ENCODE measurements around the gene MLST8. TPM values are rescaled to one million over a fixed set of nuclear protein-coding genes. Genes with fewer than 3 reads are reported as not detected.

MLST8 gene
- total RNA-seq, 1 donor from 2014 or later: 37.0 TPM

DNA sequence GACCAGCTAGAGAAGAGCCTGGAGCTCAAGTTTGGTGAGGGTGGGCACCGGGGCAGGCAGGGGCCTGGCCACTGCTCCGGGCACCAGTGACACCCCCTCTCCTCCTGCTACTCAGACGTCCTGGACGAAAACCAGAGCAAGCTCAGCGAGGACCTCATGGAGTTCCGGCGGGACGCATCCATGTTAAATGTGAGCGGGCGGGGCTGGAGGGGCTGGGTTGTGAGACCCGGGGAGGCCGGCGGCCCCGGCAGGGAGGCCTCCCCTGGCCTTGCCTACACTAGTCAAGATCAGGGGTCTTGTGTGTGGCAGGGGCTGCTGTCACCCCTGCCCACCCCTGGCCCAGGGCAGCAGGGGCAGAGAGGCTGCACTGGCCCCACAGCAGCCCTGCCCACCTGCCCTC, 31.9 kb upstream of the MLST8 start:
- no peak for DNase-seq (ENCODE audit: low spot score)

DNA sequence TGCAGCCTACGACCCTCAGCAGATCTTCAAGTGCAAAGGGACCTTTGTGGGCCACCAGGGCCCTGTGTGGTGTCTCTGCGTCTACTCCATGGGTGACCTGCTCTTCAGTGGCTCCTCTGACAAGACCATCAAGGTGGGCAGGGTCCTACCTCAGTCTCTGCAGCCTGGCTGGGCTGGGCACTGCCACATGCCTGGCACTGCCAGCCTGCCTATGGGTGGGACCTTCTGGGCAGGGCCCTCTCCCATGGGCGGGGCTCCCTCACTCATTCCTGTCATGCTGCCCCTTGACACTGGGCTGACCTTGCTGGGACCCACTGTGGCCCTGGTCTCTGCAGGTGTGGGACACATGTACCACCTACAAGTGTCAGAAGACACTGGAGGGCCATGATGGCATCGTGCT, 31.3 kb upstream of the MLST8 start:
- no peak for DNase-seq (ENCODE audit: low spot score)

DNA sequence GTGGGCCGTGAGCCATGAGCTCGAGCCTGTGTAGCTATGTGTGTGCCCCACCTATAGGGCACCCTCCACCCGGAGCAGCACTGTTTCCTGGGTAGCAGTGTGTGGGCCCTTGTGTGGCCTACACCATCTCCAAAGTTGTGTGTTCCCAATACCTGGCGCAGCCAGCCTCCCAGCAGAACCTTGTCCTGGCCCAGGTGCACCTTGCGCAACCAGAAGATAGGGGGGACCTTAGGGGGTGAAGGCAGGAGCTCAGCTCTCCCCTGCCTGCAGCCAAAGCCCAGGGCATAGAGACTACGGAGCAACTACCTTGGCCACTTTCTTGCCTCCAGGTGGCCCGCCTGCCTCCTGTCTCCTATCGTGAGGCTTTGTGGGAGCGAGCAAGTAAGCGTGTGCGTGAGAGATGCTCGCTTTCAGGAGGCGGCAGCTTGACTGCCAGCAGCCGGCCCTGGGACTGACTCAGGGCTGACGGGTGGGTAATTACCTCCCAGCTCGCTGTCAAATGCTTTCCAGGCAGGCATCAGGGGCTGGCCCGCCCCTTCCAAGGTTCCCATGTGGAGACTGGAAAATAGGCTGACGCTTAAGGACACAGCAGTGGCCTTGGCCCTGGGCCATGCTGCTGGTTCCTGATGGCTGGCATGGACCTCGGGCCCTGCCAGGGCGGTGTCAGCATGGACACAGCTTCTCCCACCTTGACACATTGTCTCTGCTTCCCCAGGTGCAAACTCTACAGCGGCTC, 30.7 kb upstream of the MLST8 start:
- no peak for DNase-seq (ENCODE audit: low spot score)

DNA sequence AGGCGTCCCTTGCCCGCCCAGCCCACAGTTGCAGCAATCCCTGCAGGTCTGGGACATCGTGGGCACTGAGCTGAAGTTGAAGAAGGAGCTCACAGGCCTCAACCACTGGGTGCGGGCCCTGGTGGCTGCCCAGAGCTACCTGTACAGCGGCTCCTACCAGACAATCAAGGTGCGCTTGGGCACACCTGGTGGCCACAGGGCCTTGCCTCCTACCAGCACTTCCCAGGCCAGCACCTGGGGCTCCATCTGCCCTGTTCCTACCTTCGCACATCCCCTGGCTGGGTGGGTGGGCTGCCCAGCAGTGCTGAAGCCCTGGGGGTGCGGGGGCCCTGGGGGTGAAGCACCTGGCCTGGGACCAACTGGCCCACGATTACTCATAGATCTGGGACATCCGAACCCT, 29.8 kb upstream of the MLST8 start:
- no peak for DNase-seq (ENCODE audit: low spot score)

DNA sequence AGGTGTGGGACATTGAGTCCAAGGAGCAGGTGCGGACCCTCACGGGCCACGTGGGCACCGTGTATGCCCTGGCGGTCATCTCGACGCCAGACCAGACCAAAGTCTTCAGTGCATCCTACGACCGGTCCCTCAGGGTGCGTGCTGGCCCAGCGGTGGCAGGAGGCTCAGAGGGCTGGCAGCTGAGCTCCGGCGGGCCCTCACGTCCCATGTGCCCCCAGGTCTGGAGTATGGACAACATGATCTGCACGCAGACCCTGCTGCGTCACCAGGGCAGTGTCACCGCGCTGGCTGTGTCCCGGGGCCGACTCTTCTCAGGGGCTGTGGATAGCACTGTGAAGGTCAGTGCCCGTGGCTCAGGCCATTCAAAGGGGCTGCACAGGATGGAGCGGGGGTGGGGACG, 29.2 kb upstream of the MLST8 start:
- DNase-seq (ENCODE audit: low spot score): no peak

DNA sequence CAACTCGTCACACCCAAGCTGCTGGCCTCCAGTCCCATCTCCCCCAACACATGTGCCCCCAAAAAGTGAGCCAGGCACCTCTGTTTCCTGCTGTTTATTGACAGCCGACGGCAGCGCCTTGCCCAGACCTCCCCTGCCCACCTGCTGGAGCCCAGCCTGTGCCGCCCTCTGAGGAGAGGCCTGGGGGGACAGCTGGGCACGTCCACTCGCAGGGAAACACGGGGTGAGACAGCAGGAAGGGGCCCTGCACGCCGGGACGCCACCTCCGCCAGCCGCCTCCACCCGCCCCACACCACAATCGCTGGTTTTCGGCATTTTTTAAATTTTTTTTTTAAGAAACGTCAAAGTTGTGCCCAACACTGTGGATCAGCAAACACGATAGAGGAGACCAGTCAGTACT, 28.2 kb upstream of the MLST8 start:
- no peak for DNase-seq (ENCODE audit: low spot score)

DNA sequence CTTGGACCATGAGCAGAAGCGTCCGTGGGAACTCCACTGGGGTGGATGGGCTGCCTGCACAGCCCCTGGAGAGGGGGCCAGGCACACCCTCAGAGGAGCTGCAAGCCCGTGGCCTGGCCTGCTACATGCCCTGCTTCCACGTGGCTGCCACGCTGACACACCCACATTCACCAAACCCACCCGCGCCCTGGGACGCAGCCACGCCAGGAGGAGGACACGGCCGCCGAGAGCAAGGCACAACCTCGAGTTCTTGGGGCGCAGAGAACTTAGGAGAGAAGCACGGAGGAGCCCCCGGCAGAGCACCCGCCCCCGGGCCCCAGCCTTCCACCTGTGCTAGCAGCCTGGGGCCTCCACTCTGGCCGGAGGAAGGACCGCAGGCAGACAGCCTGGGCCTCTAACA, 27.7 kb upstream of the MLST8 start:
- no peak for DNase-seq (ENCODE audit: low spot score)

DNA sequence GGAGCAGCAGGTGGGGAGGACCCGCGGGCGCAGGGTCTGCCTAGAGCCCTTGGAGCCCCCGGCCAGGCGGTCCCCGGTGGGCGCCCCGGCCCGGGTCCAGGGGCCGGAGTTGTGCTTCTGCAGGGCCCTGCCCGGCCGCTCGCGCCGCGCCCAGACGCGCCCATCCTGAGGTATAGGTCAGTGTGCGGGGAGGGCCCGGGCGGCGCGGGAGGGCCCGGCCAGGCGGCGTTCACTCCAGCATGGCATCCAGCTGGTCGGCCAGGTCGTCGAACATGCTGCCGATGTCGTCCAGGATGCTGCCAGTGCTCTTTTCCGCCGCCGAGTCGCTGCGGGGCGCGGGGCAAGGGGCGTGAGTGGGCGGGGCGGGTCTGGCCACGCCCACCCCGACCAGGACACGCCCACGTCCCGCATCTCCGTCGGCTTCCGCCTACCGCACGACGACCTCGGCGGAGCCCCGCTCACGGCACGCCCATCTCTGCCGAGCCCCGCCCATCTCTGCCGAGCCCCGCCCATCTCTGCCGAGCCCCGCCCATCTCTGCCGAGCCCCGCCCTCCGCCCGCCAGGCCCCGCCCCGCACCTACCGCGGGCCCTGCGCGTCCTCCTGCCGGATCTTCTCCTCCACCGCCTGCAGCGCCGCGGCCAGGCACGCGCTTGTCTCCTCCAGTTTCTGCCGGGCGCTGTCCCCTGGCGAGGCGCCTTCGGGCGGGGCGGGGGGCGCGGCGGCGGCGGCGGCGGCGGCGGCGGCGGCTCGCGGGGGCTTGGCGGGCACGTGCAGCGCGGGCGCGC, 26.7 kb upstream of the MLST8 start:
- no peak for DNase-seq (ENCODE audit: low spot score)

DNA sequence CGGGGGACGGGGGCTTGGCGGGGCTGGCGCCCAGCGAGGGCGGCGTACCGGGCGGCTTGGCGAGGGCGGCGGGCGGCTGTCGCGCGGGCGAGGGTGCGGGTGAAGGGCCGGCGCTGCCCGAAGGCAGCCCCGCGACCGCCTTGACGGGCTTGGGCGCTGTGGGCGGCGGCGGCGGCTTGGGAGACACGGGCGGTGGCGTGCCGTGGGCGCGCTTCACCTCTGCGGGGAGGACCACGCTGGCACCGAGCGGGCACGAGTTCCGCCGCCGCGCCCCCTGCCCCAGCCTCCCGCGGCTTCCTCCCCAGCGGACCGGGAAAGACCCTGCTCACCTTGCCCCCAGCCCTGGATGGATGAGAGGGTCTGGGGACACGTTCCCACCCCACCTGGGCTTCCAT, 26.1 kb upstream of the MLST8 start:
- DNase-seq (ENCODE audit: low spot score): no peak

DNA sequence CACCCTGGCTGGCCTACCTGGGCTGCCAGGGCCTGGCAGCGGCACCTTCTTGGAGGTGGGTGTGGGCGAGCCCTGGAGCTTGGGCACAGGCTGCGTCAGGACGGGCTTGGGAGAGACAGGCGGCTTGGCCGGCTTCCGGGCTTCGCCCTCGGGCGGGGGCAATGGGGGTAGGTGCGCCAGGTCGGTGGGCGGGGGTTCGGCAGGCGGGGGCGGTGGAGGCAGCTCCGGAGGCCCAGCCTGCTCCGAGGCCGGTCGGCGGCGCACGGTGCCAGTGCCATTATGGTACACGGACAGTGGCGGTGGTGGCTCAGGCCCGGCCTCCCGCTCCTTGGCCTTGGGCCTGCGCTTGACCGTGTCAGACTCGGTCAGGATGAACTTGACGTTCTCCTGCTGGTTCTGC, 25.7 kb upstream of the MLST8 start:
- no peak for DNase-seq (ENCODE audit: low spot score)

DNA sequence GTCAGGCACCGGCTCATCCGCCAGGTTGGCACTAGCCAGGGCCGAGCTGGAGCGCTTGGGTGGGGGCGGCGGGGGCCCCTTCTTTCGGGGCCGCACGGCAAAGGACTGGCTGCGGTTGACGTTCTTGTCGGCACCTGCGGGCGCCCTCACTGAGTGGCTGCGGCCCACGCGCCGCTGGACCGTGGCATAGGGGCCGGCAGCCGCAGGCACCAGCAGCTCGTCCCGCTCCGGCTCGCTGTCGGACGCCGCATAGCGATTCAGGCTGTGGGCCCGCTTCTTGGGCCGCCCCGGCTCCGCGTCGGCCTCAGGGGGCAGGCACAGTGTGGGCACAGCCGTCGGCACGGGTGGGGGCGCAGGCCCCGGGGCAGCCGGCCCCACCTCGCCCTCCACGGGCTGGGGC, 24.8 kb upstream of the MLST8 start:
- DNase-seq (ENCODE audit: low spot score): no peak

DNA sequence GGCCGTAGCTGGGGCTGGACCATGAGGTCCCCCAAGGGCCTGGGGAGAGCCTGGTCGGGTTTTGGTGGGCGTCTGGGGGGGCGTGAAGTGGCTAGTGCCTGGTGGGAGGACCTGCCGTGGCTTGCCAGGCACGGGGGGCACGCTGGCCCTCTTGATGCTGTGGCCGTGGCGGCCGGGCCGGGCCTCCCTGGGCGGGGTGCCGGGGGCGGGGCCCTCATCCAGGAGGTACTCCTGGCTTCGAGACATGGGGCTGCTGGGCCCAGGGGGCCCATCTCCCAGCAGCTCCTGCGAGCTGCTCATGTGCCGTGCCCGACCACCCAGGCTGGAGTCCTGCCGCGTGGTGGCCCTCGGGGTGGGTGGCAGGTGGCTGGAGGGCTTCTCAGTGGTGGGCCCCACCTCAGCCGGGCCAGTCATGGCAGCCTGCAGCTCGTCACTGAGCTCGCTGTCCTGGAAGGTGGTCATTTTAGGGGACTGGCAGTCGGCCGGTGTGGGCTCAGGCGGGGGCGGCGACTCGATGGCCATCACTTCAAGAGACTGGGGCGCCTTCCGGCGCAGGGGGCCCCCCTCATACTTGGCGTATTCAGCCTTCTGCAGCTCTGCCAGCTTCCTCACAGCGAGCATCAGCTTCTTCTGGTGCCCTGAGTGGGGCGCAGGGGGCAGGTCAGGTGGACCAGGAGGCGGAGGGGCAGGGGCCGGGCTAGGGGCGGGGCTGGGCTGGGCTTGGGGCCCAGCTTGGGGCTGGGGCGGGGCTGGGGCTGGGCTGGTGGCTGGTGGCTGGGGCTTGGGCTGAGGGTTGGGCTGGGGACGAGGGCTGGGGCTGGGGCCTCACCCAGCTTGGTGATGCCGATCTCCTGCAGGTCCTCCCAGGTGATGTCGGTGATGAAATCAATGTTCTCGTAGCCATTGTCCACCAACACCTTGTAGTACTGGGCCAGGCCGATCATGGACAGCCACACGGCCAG, 24.0 kb upstream of the MLST8 start:
- no peak for DNase-seq (ENCODE audit: low spot score)

DNA sequence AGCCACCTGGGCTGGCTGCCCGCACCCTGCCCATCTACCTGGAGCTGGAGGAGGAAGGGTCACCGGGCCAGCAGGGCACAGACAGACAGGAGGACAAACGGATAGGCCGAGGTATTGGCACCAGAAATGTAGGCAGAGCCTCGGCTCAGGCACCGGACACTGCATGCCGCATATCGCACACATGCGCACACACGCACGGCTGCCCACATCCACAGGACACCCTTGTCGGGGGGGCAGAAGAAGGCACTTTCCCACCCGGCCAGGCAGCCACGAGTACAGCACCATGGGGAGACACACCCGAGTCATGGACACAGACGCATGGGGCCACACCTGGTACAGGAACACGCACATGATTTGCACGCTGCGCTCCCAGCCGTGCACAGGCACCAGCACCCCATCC, 23.3 kb upstream of the MLST8 start:
- no peak for DNase-seq (ENCODE audit: low spot score)

DNA sequence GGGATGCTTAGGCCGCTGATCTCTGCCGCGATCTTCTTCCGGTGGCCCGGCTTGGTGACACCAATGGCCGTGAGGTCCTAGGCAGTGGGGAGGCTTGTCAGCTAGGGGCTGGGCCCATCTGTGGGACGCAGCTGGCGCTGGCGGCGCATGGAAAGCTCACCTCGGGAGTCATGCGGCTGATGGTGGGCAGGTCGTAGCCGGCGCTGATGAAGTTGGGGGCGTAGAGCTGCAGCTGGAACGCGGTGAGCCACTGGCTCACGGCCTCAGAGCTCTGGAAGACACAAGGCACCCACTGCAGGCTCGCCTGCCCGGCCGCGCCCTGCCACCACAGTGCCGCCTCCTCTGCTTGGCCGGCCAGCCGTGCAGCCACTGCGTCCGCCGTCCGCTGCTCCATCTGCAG, 21.6 kb upstream of the MLST8 start:
- DNase-seq (ENCODE audit: low spot score): no peak

DNA sequence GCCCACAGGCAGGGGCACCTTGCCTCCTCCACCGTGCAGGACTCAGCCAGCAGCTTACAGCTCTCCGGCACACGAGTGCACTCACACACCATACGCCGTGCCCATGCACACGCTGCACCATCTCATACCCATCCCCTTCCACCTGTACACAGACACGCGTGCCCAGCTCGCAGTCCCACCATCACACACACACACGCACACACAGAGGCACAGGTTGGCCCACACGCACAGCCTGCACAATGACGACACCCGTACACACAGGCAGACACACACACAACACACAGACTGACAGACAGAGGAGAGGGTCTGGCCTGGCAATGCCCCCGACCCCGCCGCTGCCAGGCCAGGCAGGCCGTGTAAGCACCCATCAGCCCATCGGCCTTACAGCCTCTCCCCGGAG, 20.9 kb upstream of the MLST8 start:
- no peak for DNase-seq (ENCODE audit: low spot score)

DNA sequence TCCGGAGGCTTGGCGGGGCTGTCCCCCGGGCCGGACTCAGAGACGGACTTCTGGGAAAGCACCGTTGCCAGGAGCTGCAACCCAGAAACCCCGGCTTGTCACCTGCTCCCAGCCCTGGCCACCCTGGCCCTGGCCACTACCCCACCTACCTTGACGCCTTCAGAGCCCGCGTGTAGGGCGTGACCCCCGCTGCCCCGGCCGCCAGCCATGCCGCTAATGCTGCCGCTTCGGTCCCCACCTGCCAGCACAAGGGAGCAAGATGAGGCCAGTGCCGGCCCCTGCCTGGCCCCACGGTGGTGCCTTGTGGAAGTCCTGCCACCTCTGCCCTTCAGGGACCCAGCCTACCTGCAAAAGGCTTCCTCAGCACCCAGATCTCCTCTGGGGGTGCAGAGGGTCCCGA, 20.3 kb upstream of the MLST8 start:
- DNase-seq (ENCODE audit: low spot score): no peak

DNA sequence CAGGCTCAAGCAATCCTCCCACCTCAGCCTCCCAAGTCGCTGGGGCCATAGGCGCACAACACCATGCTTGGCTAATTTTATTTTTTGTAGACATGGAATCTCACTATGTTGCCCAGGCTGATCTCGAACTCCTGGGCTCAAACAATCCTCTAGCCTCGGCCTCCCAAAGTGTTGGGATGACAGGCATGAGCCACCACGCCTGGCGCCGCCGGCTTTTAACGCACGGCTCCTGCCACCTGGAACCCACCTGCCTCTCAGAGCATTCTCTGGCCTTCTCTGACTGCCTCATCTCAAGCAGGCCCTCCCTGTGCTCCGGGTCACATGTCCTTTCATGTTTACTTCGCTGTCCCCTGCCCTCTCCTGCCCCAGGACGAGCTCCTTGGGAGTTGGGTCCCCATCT, 19.2 kb upstream of the MLST8 start:
- DNase-seq (ENCODE audit: low spot score): no peak

DNA sequence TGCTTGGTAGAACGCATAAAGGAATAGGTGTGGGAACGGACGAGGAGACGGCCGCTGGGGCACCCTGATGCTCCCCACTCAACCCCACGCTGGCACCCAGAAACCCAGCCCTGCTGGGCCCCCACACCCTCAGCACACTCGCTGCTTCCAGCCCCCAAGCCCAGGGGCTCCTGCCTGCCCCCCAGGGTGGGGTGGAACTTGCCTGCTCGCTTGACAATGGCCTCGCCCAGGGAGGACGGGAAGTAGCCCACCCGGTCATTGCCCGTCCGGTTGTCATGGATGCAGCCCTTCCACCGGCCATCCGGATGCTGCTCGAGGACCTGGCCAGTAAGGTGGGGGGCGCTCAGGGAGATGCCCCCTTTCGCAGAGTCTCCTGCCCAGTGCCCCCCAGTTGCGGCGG, 18.7 kb upstream of the MLST8 start:
- no peak for DNase-seq (ENCODE audit: low spot score)

DNA sequence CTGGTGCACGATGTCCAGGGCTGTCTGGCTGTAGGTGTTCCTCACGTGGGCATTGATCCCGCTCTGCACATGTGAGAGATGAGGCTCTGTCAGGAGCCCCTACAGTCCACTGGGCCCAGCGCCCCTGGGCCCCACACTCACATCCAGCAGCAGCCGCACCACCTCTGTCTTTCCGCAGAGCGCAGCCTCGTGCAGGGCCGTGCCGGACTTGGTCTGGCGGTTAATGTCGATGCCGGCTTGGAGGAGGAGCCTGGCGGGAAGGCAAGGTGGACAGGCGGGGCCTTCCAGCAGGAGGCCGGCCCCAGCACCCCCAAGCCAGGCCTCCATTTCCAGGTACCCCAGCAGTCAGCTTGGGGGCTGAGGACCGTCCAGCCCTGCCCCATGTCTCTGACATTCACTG, 18.0 kb upstream of the MLST8 start:
- DNase-seq (ENCODE audit: low spot score): no peak

DNA sequence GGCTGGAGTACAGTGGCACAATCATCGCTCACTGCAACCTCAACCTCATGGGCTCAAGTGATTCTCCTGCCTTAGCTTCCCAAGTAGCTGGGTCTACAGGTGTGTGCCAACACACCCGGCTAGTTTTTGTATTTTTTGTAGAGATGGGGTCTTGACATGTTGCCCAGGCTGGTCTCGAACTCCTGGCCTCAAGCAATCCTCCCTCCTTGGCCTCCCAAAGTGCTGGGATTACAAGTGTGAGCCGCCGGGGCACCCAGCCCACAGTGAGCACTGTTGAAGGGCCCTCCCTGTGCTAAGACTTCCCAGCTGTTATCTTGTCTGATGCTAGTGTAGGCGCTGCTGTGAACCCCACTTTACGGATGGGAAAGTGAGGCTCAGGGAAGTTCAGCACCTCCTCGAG, 16.9 kb upstream of the MLST8 start:
- no peak for DNase-seq (ENCODE audit: low spot score)

DNA sequence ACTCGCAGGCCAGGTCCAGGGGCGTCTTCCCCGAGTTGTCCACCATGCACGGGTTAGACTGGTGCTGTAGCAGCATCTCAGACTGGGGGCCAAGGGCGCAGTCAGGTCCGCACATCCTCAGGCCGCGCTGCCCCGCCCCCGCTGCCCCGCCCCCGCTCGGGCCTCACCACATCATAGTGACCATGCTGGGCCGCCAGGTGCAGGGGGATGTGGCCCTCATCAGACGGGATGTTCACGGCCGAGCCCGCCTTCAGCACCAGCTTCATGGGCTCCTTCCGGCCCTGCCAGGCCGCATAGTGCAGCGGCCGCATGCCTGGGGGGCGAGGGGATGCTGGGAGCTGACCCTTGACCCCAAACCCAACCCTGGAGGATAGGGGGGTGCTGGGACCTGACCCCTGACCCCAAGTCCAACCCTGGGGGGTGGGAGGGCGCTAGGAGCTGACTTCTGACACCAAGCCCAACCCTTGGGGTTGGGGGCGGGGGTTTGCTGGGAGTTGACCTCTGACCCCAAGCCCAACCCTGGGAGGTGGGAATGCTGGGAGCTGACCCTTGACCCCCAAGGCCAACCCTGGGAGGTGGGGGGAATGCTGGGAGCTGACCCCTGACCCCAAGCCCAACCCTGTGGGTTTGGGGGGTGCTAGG, 15.9 kb upstream of the MLST8 start:
- no peak for DNase-seq (ENCODE audit: low spot score)
